RWPE2 (cell line): ENCODE data around the gene AXIN2.

Experiments
- ATAC-seq: fragments of 200-7000 bp; cut with Tn5 transposase; 3 replicates; pipeline ENCODE4 v1.9.1; 2021; ENCODE audit warnings: low read depth
- DNase-seq: peaks from one replicate; pipeline ENCODE4 v3.0.0-alpha.2; 2020; ENCODE audit warnings: low spot score
- H3K27ac ChIP-seq: fragments of 450-650 bp; 2 replicates; pipeline ENCODE4 v1.5.1; 2017; ENCODE audit warnings: mild to moderate bottlenecking; ENCODE audit not compliant: poor library complexity, severe bottlenecking
- H3K27me3 ChIP-seq: fragments of 250-450 bp; sonication (Bioruptor Pico); 2 replicates; pipeline ENCODE4 v1.5.1; 2021; ENCODE audit warnings: mild to moderate bottlenecking, moderate library complexity; ENCODE audit not compliant: insufficient read depth, poor library complexity, severe bottlenecking
- H3K36me3 ChIP-seq: fragments of 250-450 bp; sonication (Bioruptor Pico); 2 replicates; pipeline ENCODE4 v1.5.1; 2020; ENCODE audit warnings: low read depth, mild to moderate bottlenecking, moderate library complexity
- H3K4me1 ChIP-seq: fragments of 250-450 bp; sonication (Bioruptor Pico); 2 replicates; pipeline ENCODE4 v1.5.1; 2021; ENCODE audit warnings: mild to moderate bottlenecking, moderate library complexity; ENCODE audit not compliant: insufficient read depth, poor library complexity, severe bottlenecking
- H3K4me3 ChIP-seq: fragments of 250-450 bp; sonication (Bioruptor Pico); 2 replicates; pipeline ENCODE4 v1.5.1; 2021; ENCODE audit warnings: mild to moderate bottlenecking, moderate library complexity; ENCODE audit not compliant: severe bottlenecking
- H3K9me3 ChIP-seq: fragments of 250-450 bp; sonication (Bioruptor Pico); 2 replicates; pipeline ENCODE4 v1.5.1; 2021; ENCODE audit warnings: mild to moderate bottlenecking, moderate library complexity; ENCODE audit not compliant: severe bottlenecking
- CTCF ChIP-seq: fragments of 450-650 bp; IDR thresholded peaks from one replicate; pipeline ENCODE4 v1.5.1; 2017; ENCODE audit warnings: mild to moderate bottlenecking, moderate library complexity; ENCODE audit not compliant: poor library complexity, severe bottlenecking

Gene AXIN2

GRCh38 chr17:65503557-65503956 is 57.9 kb downstream of the AXIN2 start:
- no peak for TF ChIP-seq CTCF
- H3K27ac ChIP-seq: no peak overlapping the region
- H3K9me3 ChIP-seq: no peaks in the 10 kb centered on the region
- ATAC-seq (no peak), DNase-seq (no peak)
- no peaks in the 10 kb centered on the region for H3K36me3 ChIP-seq
- H3K27me3 ChIP-seq: no peaks in the 10 kb centered on the region
- H3K4me1 ChIP-seq: no peaks in the 10 kb centered on the region
- H3K4me3 ChIP-seq: no peak overlapping the region

GRCh38 chr17:65498816-65499215 is 62.6 kb downstream of the AXIN2 start:
- H3K4me1 ChIP-seq: no peaks in the 10 kb centered on the region
- H3K4me3 ChIP-seq: no peak overlapping the region
- DNase-seq: no peak
- TF ChIP-seq CTCF: no peak
- no peaks in the 10 kb centered on the region for H3K27me3 ChIP-seq
- no peak overlapping the region for H3K27ac ChIP-seq
- ATAC-seq: no peak
- no peaks in the 10 kb centered on the region for H3K9me3 ChIP-seq
- H3K36me3 ChIP-seq: no peaks in the 10 kb centered on the region

- TF ChIP-seq CTCF: no peak
- no peak for ATAC-seq
- no peaks in the 10 kb centered on the region for H3K4me1 ChIP-seq
- DNase-seq: no peak
- no peak overlapping the region for H3K27ac ChIP-seq
- H3K36me3 ChIP-seq: no peaks in the 10 kb centered on the region
- no peaks in the 10 kb centered on the region for H3K27me3 ChIP-seq
- H3K9me3 ChIP-seq: no peaks in the 10 kb centered on the region
- H3K4me3 ChIP-seq: no peak overlapping the region
Observed at GRCh38 chr17:65496801-65497200, 64.6 kb downstream of the AXIN2 start.

GRCh38 chr17:65495122-65496055 is 66.1 kb downstream of the AXIN2 start:
- no peak for TF ChIP-seq CTCF
- Histone ChIP-seq H3K9me3 (no peaks in the 10 kb centered on the region), H3K27me3 (no peaks in the 10 kb centered on the region), H3K4me1 (no peaks in the 10 kb centered on the region), H3K27ac (no peak overlapping the region), H3K36me3 (no peaks in the 10 kb centered on the region), H3K4me3 (no peak overlapping the region)
- ATAC-seq (peak; percentile 29; the same call in 1 of the 3 replicates), DNase-seq (no peak)
